ENCODE measurements around the gene XRCC6.

- TF ChIP-seq, protein P1, sequence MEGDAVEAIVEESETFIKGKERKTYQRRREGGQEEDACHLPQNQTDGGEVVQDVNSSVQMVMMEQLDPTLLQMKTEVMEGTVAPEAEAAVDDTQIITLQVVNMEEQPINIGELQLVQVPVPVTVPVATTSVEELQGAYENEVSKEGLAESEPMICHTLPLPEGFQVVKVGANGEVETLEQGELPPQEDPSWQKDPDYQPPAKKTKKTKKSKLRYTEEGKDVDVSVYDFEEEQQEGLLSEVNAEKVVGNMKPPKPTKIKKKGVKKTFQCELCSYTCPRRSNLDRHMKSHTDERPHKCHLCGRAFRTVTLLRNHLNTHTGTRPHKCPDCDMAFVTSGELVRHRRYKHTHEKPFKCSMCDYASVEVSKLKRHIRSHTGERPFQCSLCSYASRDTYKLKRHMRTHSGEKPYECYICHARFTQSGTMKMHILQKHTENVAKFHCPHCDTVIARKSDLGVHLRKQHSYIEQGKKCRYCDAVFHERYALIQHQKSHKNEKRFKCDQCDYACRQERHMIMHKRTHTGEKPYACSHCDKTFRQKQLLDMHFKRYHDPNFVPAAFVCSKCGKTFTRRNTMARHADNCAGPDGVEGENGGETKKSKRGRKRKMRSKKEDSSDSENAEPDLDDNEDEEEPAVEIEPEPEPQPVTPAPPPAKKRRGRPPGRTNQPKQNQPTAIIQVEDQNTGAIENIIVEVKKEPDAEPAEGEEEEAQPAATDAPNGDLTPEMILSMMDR (conservative IDR thresholded peaks at IDR 0.05; ENCODE audit: low read depth, low read length): no peak
- TF ChIP-seq, protein P2, sequence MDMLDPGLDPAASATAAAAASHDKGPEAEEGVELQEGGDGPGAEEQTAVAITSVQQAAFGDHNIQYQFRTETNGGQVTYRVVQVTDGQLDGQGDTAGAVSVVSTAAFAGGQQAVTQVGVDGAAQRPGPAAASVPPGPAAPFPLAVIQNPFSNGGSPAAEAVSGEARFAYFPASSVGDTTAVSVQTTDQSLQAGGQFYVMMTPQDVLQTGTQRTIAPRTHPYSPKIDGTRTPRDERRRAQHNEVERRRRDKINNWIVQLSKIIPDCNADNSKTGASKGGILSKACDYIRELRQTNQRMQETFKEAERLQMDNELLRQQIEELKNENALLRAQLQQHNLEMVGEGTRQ (IDR thresholded peaks at IDR 0.05; ENCODE audit: low read depth, low read length): no peak
- no peak for TF ChIP-seq RAD21 (IDR thresholded peaks at IDR 0.05; ENCODE audit: low read length)
- no peak for TF ChIP-seq CEBPB (IDR thresholded peaks at IDR 0.05; ENCODE audit: low read depth, low read length)
Observed at GRCh38 chr22:41650229-41650628, 29.1 kb downstream of the XRCC6 start.
